HG03196 (cell line): ENCODE measurements around the gene PTGES2.
"Not testable (repeated sequence)": the region's sequence is repeated elsewhere in the genome, so short reads cannot be mapped to it uniquely, and the experiment has no call there.

ENCODE experiments used
- ATAC-seq: cut with Tn5 transposase; IDR thresholded peaks from one replicate; pipeline ENCODE4 v1.9.1; 2021; ENCODE audit not compliant: unreplicated experiment

Gene PTGES2

DNA sequence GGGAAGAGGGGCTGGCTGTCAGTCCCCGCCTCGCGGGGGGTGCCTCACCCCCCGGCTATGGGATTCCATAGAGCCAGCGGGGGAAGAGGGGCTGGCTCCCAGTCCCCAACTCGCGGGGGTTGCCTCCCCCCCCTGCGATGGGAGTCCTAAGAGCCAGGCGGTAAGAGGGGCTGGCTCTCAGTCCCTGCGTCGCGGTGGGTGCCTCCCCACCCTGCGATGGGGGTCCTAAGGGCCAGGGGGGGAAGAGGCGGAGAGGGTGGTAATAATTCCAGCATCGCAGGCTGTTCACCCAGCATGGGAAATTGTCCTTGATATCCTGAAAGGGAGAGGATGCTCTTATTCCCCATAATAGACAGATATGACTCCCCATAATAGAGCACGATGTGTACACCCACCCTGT, 12.1 kb upstream of the PTGES2 start:
- no peak for ATAC-seq

- ATAC-seq: no peak
Measured at GRCh38 chr9:128138001-128138400, 10.5 kb upstream of the PTGES2 start.

DNA sequence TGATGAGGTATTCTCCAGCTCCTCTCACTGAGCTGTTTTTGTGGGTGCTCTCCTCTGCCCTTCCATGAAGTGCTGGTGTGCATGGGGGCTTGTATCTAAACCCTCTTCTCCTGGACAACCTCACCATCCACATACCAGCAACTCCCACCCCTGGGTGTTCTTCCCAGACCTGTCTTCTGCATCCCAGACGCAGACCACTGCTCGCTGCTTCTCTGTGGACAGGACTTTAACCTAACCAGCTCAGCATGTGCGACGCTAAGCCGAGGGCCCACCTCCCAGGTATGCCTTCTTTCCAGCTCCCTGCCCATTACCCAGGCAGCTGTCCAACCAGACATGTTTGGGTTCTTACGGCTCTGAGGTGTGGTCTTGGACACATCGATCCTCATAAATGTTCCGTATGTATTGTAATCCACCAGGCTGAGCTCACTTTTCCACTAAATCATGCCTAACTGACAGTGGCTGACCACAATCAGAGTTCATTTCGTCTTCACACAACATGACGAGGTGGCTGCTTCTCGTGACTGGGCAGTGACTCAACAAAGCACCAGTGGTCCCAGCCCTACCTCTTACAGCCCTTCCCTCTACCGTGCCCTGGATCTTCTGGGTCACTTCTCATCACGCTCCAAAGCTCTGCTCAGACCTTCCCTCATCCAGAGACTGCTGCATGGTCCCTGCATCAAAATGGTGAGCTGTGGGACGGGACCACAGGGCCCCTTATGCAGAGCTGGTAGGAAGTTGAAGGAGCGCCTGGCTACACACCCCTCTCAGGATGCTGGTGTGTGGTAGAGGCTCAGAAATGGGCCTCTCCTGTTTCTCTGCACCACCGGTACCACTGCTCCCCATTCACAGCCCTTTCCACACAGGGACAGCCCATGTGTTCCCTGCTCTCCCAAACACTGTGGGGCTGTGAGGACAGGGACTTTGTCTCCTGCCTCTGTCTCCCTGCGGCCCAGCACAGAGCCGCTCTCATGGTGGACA, 9.6 kb upstream of the PTGES2 start:
- ATAC-seq: no peak

DNA sequence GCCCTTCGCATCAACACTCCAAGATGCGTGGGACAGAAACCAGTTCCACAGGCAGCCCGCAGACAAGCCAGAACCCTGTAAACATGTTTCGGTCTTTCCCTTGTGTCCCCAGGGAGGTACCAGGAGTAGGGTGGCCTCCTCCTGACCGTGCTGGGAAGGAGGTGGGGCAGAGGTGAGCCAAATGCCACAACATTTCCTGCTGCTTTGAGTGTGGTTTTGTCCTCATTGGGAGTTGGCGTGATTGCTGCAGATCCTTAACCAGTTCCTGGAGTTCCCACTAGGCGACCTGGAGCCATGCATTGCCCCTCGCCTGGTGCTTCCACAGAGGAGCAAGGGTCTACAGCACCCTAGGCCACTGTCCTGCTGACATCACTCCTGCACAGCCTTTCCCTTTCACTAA, 8.0 kb upstream of the PTGES2 start:
- ATAC-seq: not testable (repeated sequence)

- not testable (repeated sequence) for ATAC-seq
Measured at GRCh38 chr9:128132139-128132538, 4.6 kb upstream of the PTGES2 start.

DNA sequence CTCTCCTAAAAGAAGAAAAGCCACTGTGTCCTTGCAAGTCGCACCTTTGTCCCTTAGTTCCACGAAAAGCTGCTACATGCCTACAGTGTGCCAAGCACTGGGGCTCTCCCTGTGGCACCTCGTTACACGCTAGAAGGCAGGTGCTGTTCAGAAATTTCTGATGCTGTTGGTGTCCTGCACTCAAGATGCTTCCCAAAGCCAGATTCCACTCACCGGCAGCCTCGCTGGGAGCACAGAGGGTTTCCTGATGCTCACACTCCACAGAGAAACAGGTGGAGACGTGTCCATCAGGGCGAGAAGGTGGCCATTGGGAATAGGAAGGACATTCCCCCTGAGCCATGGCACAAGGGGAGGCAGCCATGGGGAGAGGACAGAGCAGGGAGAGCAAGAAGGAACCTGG, 3.8 kb upstream of the PTGES2 start:
- not testable (repeated sequence) for ATAC-seq

GRCh38 chr9:128130651-128131050, 3.1 kb upstream of the PTGES2 start:
- not testable (repeated sequence) for ATAC-seq

- not testable (repeated sequence) for ATAC-seq
Measured at GRCh38 chr9:128129976-128130590, 2.6 kb upstream of the PTGES2 start.

DNA sequence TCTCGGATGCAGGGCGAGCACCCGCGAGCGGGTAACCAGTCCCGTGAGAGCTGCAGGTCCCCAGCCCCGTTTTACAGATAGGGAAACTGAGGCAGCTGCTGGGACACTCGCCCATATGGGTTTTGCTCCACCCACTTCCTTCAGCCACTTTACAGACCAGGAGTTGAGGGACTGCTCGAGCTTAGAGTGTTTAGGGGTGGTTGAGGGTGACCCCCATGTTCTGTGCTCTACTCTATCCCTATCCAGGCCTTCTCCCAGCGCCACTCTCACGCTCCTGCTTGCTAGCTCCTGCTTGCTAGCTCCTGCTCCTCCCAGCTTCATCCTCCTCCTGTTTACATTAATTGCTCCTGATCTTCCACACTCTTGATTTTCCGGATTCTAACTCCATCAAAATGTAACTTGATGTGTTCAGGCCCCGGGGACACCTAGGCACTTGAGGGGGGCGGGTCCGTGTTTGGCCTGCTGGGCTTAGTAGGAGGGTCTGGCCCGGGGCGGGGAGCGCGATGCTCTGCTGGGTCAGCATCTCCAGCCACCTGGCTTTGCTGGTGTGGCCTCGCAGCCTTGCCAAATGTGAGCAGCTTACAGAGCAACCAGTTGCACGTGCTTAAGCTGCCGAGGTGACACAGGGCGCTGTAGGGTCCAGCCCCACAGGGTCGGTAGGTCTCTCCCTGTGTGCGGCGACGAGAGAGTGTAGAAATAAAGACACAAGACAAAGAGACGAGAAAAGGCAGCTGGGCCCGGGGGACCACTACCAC, 1.5 kb upstream of the PTGES2 start:
- no peak for ATAC-seq

- peak; percentile 58 for ATAC-seq
Measured at GRCh38 chr9:128127990-128128835, 684 bp upstream of the PTGES2 start.

- ATAC-seq: no peak
Measured at GRCh38 chr9:128125580-128126354, 1.8 kb downstream of the PTGES2 start.

DNA sequence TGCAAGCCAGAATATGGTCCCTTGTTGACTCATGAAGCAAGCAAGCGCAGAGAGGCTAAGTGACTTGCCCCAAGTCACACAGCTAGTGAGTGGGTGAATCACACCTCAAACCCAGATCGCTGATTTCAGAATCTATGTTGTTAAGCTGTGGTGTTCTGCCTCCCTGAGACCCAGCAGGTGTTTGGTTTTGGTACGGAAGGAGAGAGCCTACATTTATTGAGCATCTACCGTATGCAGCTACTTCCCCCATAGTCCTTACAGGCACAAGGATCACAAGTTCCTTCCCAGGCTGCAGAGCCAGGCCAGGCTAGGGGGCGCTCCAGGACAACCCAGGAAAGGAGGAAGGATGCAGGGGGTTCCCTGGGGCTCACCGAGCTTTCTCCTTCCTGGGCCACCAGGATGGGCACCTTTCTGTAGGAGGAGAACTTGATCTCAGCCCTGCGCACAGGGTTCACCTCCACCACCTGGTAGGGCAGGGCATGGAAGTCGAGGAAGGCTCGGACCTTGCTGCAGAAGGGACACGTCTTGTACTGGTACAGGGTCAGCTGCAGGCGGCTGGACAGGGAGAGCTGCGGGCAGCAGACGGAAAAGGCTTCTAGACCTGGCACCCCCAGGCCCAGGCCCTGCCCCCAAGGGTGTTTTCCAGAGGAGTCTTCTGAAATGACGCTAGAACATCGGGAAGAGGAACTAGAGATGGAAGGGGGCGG, 2.5 kb downstream of the PTGES2 start:
- no peak for ATAC-seq

GRCh38 chr9:128124451-128124850, 3.1 kb downstream of the PTGES2 start:
- ATAC-seq: no peak

DNA sequence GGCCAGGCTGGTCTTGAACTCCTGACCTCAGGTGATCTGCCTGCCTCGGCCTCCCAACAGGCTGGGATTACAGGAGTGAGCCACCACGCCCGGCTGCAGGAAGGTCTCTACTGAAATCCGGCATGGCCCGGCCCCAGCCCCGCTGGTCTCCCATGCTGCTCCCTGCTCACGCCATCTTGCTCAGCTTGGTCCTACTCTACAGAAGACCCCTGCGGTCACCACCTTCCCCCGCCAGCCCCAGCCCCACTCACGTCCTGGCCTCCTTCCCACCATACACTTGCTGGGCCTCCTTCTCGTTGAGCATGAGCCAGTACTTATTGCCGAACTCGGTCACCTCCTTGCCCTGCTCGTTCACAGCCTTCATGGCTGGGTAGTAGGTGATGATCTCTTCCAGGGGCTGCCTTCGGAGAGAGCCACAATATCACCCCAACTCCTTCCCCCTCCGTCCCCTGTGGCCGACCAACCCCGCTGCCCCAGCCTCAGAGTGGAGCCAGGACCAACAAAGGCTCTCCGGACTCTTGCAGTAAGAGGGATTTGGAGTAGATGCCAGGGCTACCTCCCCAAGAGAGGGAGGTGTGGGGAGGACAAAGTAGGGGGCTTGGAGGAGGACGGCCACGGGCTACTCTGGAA, 4.0 kb downstream of the PTGES2 start:
- no peak for ATAC-seq

GRCh38 chr9:128122809-128123175, 4.7 kb downstream of the PTGES2 start:
- ATAC-seq: no peak

GRCh38 chr9:128121924-128122808, 5.4 kb downstream of the PTGES2 start:
- no peak for ATAC-seq

DNA sequence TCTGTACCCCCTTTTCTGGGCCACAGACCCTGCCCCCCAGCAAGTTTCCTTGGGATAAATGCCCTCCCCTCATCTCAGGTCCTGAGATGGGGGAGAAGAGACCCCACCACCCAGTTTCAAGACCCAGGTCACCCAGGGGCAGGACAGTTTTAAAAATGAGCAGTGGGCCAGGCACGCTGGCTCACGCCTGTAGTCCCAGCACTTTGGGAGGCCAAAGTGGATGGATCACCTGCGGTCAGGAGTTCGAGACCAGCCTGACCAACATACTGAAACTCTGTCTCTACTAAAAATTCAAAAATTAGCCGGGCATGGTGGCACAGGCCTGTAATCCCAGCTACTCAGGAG, 6.1 kb downstream of the PTGES2 start:
- no peak for ATAC-seq
